COR-L47 (cell line): ENCODE measurements around the gene CCDC32.

ENCODE experiments used
- DNase-seq: peaks from one replicate; lab custom pipeline; 2025; lab: John Stamatoyannopoulos, UW

Gene CCDC32

DNA sequence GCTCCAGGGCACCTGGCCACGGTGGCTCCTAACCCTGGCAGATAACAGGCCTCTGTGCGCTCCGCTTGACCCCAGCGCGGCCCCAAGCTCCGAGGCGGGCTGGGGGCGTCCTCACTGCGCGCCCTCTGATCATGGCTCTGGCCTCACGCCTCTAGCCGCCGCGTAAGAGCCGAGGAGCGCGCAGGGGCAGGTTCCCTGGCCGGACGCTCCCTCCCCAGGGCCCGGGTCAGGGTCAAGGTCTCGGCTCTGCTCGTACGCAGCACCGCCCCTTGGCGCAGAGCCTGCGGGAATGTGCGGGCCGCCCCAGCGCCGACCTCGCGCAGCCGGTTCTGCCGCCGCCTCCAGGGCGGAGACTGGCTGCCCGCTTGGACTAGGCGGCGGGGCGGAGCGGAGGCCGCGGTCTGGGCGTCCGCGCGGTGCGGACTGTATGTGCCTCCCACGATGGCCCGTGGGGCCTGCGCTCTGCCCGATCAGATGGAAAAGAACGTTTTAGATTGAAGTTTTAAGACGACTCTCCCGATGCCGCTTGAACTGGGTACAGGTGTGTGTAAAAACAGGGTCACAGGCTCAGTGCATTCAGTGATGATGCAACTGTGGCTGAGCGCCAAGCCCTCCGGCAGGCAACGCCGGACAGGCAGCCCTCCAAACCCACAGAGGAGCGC is 53.2 kb downstream of the CCDC32 start:
- DNase-seq, result no peak

DNA sequence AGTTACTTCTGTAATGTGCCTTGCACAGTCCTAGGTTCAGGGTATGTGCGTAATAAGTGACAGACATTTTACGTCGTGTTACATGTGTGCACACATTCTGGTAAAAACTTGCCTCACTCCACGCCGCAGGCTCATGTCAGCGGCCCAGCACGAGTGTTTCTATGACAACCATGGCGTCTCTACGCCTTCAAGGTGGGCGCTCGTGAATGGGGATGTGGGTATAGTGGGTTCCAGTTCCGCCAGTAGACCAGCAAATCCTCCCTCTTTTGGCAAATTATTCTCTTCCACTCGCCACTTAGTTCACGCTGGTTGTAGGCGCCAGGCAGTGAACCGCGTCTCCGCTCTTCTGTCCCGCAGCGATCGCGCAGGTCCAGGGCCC is 53.8 kb downstream of the CCDC32 start:
- no peak for DNase-seq

DNA sequence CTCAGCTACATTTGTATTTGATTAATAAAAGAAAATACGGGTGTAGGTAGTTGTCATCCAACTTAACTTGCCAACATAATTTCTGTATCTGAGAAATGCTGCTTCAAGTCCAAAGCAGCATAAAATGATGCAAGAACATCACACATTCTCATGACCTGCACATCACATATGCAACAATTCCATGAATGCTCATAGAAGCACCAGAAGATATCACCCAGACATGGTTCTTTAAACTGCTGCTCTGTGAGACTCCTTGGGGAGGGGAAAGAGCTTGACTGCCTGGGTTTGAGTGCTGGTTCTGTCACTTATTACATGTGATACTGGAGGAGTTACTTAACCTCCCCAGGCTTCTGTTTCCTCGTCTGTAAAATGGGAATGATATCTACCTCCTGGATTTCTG is 54.6 kb downstream of the CCDC32 start:
- no peak for DNase-seq

DNA sequence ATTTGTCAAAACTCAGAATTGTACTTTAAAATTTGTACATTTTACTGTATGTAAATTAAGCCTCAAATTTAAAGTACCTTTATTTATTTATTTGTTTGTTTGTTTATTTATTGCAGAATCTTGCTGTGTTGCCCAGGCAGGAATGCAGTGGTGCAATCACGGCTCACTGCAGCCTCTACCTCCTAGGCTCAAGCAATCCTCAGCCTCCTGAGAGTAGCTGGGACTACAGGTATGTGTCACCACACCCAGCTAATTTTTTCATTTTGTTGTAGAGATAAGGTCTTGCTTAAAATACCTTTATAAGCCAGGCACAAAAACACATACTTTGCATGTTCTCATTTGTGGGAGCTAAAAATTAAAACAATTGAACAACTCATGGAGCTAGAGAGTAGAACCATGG is 56.6 kb downstream of the CCDC32 start:
- no peak for DNase-seq

DNA sequence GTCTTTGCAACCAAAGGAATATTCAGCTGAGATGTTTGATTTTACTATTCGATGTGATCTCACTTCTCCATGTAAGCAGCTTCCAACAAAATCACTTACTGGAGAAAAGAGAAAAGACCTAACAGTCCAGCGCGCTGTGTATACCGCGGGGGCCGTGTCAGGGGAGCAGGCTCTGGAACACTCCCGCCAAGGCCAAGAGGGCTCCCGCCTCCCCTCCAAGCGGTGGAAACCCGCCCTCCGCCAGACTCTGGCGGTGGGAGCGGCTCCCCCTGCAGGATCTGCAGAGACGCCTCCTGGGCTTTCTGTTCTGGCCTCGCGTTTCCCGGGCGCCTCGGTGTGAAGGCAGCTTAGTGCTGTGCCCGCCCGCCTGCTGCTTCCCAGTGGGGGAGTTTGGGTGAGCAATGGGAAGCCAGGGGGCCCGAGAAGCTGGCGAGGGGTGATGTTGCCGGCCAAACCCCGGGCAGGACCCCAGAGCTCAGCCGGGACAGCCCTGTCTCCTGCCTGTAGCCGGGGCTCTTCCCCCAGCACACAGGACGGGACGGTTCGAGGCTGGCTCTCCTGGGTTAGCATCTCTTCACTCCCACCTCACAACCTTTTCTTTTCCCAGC is 57.8 kb downstream of the CCDC32 start:
- peak; percentile 57 for DNase-seq
